GM12892 (cell line): Measurements from ENCODE around the gene GCG.

Experiments used
- POLR2A ChIP-seq: IDR thresholded peaks from 2 replicates; pipeline ENCODE4 v1.6.1; 2011; ENCODE audit warnings: low read depth, low read length, control low read depth
- POLR2AphosphoS5 ChIP-seq: IDR thresholded peaks from 2 replicates; pipeline ENCODE4 v1.6.1; 2011; ENCODE audit warnings: low read depth, low read length, control low read depth

GRCh38 chr2:162199913-162200312 lies 47.9 kb upstream of the GCG start:
- no peak for TF ChIP-seq POLR2A
- TF ChIP-seq POLR2AphosphoS5, result no peak
